Endothelial cell of umbilical vein (primary cell): ENCODE measurements around the gene MMP28. TPM values are rescaled to one million over a fixed set of nuclear protein-coding genes. Genes with fewer than 3 reads are reported as not detected.

Source experiments
- BruUV-seq: library from RNA; stranded (reverse); fragments of 400-500 nt; replicated peaks from 2 replicates; lab custom pipeline; 2021; lab: Mats Ljungman, UMichigan
- CTCF ChIA-PET: fragments of 300-600, 350-600 bp; sonication (Branson Sonifier 250); formaldehyde crosslinking; loops from one replicate; lab custom pipeline; 2021; ENCODE audit warnings: antibody characterized with exemption, inconsistent platforms; lab: Charles Lee
- POLR2A ChIA-PET: fragments of 300-600, 350-600 bp; sonication (Branson Sonifier 250); formaldehyde crosslinking; loops from one replicate; lab custom pipeline; 2021; ENCODE audit warnings: antibody characterized with exemption, inconsistent platforms; lab: Charles Lee
- DNase-seq: peaks from one replicate; pipeline ENCODE4 v3.0.0-alpha.2; 2011; ENCODE audit warnings: low read depth, low spot score
- FAIRE-seq: peaks from 2 replicates; lab custom pipeline; 2011; peaks lifted over from hg19 to GRCh38; lab: Jason Lieb, UNC
- H2AFZ ChIP-seq: 2 replicates; pipeline ENCODE4 v1.6.0; 2012; ENCODE audit warnings: low read depth, low read length, control low read depth, inconsistent platforms
- H3K27ac ChIP-seq: 2 replicates; pipeline ENCODE4 v1.5.1; 2011; ENCODE audit warnings: low read depth, mild to moderate bottlenecking, control low read depth, low read length, moderate library complexity; ENCODE audit not compliant: insufficient read depth
- H3K27me3 ChIP-seq, 2 experiments: 2 replicates each; pipeline versions ENCODE4 v1.6.0 to v1.6.1; 2011; ENCODE audit warnings: low read length in 2 of 2, mixed read lengths in 1 of 2; ENCODE audit not compliant: control insufficient read depth in 2 of 2, insufficient read depth in 2 of 2
- H3K36me3 ChIP-seq, 2 experiments: 2 replicates in 1 of 2; 3 replicates in 1 of 2; pipeline ENCODE4 v1.5.1; 2011; ENCODE audit warnings: low read length in 2 of 2, mild to moderate bottlenecking in 1 of 2, moderate library complexity in 1 of 2; ENCODE audit not compliant: control insufficient read depth in 2 of 2, insufficient read depth in 2 of 2; ENCODE audit errors: extremely low read depth in 1 of 2
- H3K4me1 ChIP-seq: 3 replicates; pipeline ENCODE4 v1.5.1; 2011; ENCODE audit warnings: mild to moderate bottlenecking, low read length; ENCODE audit not compliant: control insufficient read depth, insufficient read depth; ENCODE audit errors: extremely low read depth
- H3K4me2 ChIP-seq: 2 replicates; pipeline ENCODE4 v1.6.1; 2011; ENCODE audit warnings: low read length, control low read depth, mixed read lengths; ENCODE audit not compliant: insufficient read depth
- H3K4me3 ChIP-seq, 3 experiments: fragments of 200-600 bp in 1 of 3; sonication (generic), shearing (Covaris generic) in 1 of 3; replicated peaks in 1 of 3; 2 replicates each; pipeline ENCODE4 v1.5.1; 2011 to 2016; ENCODE audit warnings: control low read depth in 3 of 3, low read length in 3 of 3, mild to moderate bottlenecking in 2 of 3, inconsistent platforms in 1 of 3, low read depth in 1 of 3, moderate library complexity in 1 of 3; ENCODE audit not compliant: insufficient read depth in 1 of 3
- H3K79me2 ChIP-seq: 2 replicates; pipeline ENCODE4 v1.6.0; 2012; ENCODE audit warnings: low read length, inconsistent platforms; ENCODE audit not compliant: control insufficient read depth, insufficient read depth
- H3K9ac ChIP-seq: replicated peaks from 2 replicates; pipeline ENCODE3; 2011; ENCODE audit warnings: low read length, control low read depth; ENCODE audit not compliant: insufficient read depth; ENCODE audit errors: extremely low read depth
- H3K9me1 ChIP-seq: replicated peaks from 3 replicates; pipeline ENCODE4 v1.6.0; 2011; ENCODE audit warnings: mild to moderate bottlenecking, low read length; ENCODE audit not compliant: control insufficient read depth, insufficient read depth; ENCODE audit errors: extremely low read depth
- H3K9me3 ChIP-seq: replicated peaks from 2 replicates; pipeline ENCODE4 v1.5.1; 2012; ENCODE audit warnings: low read length, inconsistent platforms; ENCODE audit not compliant: control insufficient read depth, insufficient read depth
- H4K20me1 ChIP-seq: replicated peaks from 2 replicates; pipeline ENCODE3; 2011; ENCODE audit warnings: mild to moderate bottlenecking, low read length; ENCODE audit not compliant: control insufficient read depth, insufficient read depth; ENCODE audit errors: extremely low read depth
- CTCF ChIP-seq, 2 donors: IDR thresholded peaks; 1 replicate in 1 of 2; 2 replicates in 1 of 2; pipeline ENCODE4 v1.5.1; 2011; ENCODE audit warnings: low read length in 2 of 2, mild to moderate bottlenecking in 2 of 2, moderate library complexity in 2 of 2, control low read depth in 1 of 2, inconsistent platforms in 1 of 2, low read depth in 1 of 2; ENCODE audit not compliant: insufficient read depth in 1 of 2; ENCODE audit errors: extremely low read depth in 1 of 2
- EZH2 ChIP-seq: IDR thresholded peaks from 2 replicates; pipeline ENCODE4 v1.6.1; 2012; ENCODE audit warnings: borderline replicate concordance, low read depth, mild to moderate bottlenecking, moderate library complexity, low read length, inconsistent platforms; ENCODE audit not compliant: severe bottlenecking
- FOS ChIP-seq: IDR thresholded peaks from 2 replicates; pipeline ENCODE4 v1.6.1; 2011; ENCODE audit warnings: mild to moderate bottlenecking, low read length, moderate library complexity, borderline replicate concordance; ENCODE audit not compliant: insufficient read depth
- GATA2 ChIP-seq: IDR thresholded peaks from 2 replicates; pipeline ENCODE4 v1.7.0; 2011; ENCODE audit warnings: low read depth, mild to moderate bottlenecking, moderate library complexity, mixed read lengths, low read length; ENCODE audit not compliant: insufficient read length, insufficient read depth
- JUN ChIP-seq: IDR thresholded peaks from 2 replicates; pipeline ENCODE4 v1.6.1; 2011; ENCODE audit warnings: borderline replicate concordance, low read depth; ENCODE audit not compliant: insufficient read length, insufficient read depth
- MYC ChIP-seq: IDR thresholded peaks from one replicate; pipeline ENCODE4 v1.6.1; 2011; ENCODE audit warnings: mild to moderate bottlenecking, low read depth, low read length
- POLR2A ChIP-seq: IDR thresholded peaks from 2 replicates; pipeline ENCODE4 v1.6.1; 2012; ENCODE audit warnings: low read depth, mild to moderate bottlenecking, control low read depth, low read length
- POLR2AphosphoS5 ChIP-seq: IDR thresholded peaks from 2 replicates; pipeline ENCODE4 v1.6.1; 2012; ENCODE audit warnings: low read depth, mild to moderate bottlenecking, control low read depth, low read length, moderate library complexity; ENCODE audit not compliant: insufficient read depth
- dilution Hi-C: fragments of 300-500 bp; cut with MboI; formaldehyde crosslinking; loops from one replicate; pipeline ENCODE4 v1.15.0; 2019; ENCODE audit warnings: low sequenced_read_pairs; ENCODE audit not compliant: extremely low pct_ligation_motif_present
- intact Hi-C: fragments of 100-400 bp; cut with micrococcal nuclease; formaldehyde crosslinking; loops from one replicate; pipeline ENCODE4 v1.10.0; 2022
- polyA plus RNA-seq, 4 experiments: library from polyadenylated mRNA; depleted of rRNA in 3 of 4; stranded (reverse) in 3 of 4; unstranded in 1 of 4; fragments of >200 nt; gene quantifications; 2 replicates each; pipeline versions ENCODE4 v1.2.1 to v1.2.3, GENCODE V29; 2011 to 2012; ENCODE audit warnings: missing spikeins in 1 of 4
- total RNA-seq: library from RNA; stranded (reverse); gene quantifications from 2 replicates; pipeline ENCODE4 v1.2.3, GENCODE V29; 2021
- TF ChIP-seq, protein P1 (sequence below): IDR thresholded peaks from 2 replicates; pipeline ENCODE4 v1.6.1; 2011; ENCODE audit not compliant: insufficient read depth, insufficient read length

MMP28 gene
- total and polyA plus RNA-seq, 2 donors (not counting 3 experiments of a cell fraction or from before 2014, with no cell fraction given), result 6.1 to 7.1 TPM

DNA sequence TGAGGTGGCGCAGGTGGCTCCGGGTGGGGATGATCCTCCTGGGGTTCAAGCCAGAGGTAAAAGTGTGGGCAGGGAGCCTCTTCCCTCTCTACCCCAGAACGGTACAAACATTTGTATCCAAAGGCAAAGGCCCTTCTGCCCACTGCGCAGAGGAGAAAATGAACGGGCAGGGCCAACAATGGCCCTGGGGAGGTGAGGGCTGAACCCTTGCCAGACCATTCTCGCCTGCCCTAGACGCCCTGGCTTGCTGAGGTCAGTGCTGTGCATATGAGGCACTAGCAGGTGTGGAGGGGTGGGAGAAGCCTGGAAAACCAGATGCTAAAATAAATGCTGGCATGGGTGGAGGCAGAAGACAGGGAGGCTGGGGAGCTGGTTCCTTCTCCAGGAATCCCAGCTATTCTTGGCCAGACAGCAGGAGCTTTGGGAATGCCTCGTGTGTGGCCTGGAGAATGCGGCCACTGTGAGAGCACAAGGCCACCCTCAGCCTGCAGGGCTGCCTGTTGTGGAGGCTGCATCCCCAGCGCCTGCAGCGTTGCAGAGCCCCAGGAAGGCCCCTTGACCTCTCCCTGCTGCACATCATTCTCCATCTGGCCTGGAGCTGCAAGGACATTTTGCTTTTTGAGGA is 30.2 kb downstream of the MMP28 start:
- dilution Hi-C loops, result no loop called here
- Histone ChIP-seq H3K4me3 (no peak overlapping the region), H3K4me1 (peaks cover 7% of the 10 kb centered on the region), H3K79me2 (no peaks in the 10 kb centered on the region), H3K9ac (no peak overlapping the region), H3K4me2 (no peak overlapping the region), H3K36me3 (no peaks in the 10 kb centered on the region), H3K9me1 (no peaks in the 10 kb centered on the region), H3K27ac (no peak overlapping the region), H3K27me3 (peaks cover 2 to 3% of the 10 kb centered on the region in 2 experiments), H3K9me3 (no peaks in the 10 kb centered on the region), H4K20me1 (no peaks in the 10 kb centered on the region), H2AFZ (no peak overlapping the region)
- TF ChIP-seq GATA2 (no peak), POLR2A (no peak), MYC (no peak), FOS (no peak), POLR2AphosphoS5 (no peak), JUN (no peak), EZH2 (no peak), CTCF (IDR thresholded peaks at IDR 0.05; ENCODE audit: extremely low read depth in 1 of 2, insufficient read depth in 1 of 2, low read depth in 1 of 2, low read length in 2 of 2) (no peak)
- TF ChIP-seq, protein P1, sequence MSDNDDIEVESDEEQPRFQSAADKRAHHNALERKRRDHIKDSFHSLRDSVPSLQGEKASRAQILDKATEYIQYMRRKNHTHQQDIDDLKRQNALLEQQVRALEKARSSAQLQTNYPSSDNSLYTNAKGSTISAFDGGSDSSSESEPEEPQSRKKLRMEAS, result no peak
- BruUV-seq, result no TSS peak
- POLR2A ChIA-PET, result interaction anchor here (2.3 kb wide), 1 partner anchor 44 kb away, joined by 39 read pairs; the partner anchor contains the start of gene TAF15
- CTCF ChIA-PET, result interaction anchor here (1.2 to 8.5 kb wide), 12 partner anchors 10 to 78 kb away, joined by 5 to 453 read pairs (median 27); partner anchors contain the start of genes GAS2L2, MMP28 and TAF15
- DNase-seq (no peak), FAIRE-seq (no peak)
- intact Hi-C loops, result no loop called here
